Epithelial cell of esophagus (primary cell): ENCODE measurements around the gene TELO2.

ENCODE experiments used
- DNase-seq: peaks from one replicate; pipeline ENCODE4 v3.0.0; 2010; ENCODE audit warnings: low read depth
- H3K4me3 ChIP-seq: 2 replicates; pipeline ENCODE4 v1.5.1; 2011; ENCODE audit warnings: mild to moderate bottlenecking, low read length, control low read depth
- TF ChIP-seq, protein P1 (sequence below): IDR thresholded peaks from 2 replicates; pipeline ENCODE4 v1.5.1; 2011; ENCODE audit warnings: low read depth, mild to moderate bottlenecking, low read length, control low read depth, inconsistent platforms; ENCODE audit not compliant: insufficient read depth; ENCODE audit errors: missing control alignments

The TELO2 gene

DNA sequence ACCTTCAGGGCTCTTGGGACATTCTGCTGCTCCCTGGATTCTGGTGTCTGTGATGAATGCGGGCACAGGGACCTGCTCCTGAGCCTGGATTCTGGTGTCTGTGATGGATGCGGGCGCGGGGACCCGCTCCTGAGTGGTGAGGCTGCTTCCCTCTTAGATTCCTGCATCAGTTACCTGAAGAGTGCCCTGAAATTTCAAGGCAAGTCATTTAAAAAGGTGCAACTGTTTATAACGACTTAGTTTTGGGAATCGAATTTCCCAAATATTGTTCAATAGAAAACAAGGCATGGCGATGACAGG, 47.3 kb downstream of the TELO2 start:
- no peak overlapping the region for H3K4me3 ChIP-seq
- DNase-seq, result no peak
- TF ChIP-seq, protein P1, sequence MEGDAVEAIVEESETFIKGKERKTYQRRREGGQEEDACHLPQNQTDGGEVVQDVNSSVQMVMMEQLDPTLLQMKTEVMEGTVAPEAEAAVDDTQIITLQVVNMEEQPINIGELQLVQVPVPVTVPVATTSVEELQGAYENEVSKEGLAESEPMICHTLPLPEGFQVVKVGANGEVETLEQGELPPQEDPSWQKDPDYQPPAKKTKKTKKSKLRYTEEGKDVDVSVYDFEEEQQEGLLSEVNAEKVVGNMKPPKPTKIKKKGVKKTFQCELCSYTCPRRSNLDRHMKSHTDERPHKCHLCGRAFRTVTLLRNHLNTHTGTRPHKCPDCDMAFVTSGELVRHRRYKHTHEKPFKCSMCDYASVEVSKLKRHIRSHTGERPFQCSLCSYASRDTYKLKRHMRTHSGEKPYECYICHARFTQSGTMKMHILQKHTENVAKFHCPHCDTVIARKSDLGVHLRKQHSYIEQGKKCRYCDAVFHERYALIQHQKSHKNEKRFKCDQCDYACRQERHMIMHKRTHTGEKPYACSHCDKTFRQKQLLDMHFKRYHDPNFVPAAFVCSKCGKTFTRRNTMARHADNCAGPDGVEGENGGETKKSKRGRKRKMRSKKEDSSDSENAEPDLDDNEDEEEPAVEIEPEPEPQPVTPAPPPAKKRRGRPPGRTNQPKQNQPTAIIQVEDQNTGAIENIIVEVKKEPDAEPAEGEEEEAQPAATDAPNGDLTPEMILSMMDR, result no peak

DNA sequence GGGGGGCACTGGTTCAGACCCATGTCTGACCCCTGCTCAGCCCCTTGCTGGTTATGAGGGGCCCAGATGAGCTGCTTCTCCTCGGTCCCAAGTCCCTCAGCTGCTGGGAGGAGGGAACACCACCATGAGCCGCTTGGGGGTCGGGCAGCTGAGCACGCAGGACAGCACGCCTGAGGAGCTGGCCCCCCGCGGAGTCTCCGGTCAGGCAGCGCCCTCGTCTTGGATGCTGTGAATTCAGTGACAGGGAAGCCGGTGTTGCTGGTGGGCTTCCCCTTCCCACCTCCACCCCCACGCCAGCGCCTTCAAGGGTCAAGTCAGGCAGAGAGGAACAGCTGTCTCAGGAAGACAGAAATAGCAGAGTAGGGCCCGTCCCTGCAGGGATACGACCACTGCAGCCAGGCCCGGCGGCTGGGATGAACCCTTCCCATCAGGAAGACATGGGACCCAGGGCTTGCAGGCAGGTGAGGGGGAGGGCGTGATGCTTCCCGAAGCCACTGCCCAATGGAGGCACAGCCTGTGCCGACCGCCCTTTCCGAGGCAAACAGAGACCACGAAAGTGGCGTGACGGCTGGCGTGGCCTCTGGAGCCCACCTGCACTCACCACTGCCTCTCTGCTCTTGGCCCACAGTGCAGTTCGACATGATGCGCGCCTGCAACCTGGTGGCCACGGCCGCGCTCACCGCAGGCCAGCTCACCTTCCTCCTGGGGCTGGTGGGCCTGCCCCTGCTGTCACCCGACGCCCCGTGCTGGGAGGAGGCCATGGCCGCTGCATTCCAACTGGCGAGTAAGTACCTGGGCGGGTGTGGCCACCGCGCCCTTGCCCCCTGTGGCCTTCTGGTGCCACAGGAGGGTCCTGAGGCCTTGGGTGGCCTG, 48.4 kb downstream of the TELO2 start:
- TF ChIP-seq, protein P1, result no peak
- DNase-seq, result no peak
- no peak overlapping the region for H3K4me3 ChIP-seq

DNA sequence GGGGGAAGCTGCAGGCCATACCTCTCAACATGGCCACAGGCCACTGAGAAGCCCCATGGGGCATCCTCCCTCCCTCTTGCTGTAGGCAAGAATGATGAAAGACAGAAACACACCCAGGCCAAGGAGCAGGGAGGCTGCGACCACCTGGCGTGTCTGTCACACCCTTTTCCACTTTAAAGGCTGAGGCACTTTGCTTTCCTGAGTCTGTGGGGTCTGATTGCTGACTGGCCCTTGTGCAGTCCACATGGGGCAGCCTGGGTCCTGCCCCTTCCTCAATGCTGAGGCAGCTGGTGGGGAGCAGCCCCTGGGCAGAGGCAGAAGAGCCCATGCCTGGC, 49.0 kb downstream of the TELO2 start:
- TF ChIP-seq, protein P1, result no peak
- no peak for DNase-seq
- H3K4me3 ChIP-seq, result no peak overlapping the region

DNA sequence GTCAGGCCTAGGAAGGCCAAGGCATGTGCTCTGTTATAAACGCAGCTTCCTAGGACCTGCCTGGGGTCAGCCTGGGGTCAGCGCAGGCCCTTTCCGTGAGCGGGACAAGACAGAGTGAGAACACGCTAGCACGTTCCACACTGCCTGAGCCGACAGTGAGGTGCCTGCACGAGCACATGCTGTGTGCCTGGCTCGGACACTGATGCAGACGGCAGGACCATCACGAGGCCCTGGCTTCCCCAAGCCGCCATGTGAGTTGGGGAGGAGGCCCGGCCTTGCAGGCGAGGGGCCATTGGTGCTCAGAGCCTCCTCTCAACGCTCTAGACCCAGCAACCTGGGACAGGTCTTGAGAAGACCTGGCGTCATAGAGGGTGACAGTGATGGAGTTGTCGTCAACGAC, 49.4 kb downstream of the TELO2 start:
- H3K4me3 ChIP-seq, result no peak overlapping the region
- DNase-seq, result no peak
- TF ChIP-seq, protein P1, result no peak

DNA sequence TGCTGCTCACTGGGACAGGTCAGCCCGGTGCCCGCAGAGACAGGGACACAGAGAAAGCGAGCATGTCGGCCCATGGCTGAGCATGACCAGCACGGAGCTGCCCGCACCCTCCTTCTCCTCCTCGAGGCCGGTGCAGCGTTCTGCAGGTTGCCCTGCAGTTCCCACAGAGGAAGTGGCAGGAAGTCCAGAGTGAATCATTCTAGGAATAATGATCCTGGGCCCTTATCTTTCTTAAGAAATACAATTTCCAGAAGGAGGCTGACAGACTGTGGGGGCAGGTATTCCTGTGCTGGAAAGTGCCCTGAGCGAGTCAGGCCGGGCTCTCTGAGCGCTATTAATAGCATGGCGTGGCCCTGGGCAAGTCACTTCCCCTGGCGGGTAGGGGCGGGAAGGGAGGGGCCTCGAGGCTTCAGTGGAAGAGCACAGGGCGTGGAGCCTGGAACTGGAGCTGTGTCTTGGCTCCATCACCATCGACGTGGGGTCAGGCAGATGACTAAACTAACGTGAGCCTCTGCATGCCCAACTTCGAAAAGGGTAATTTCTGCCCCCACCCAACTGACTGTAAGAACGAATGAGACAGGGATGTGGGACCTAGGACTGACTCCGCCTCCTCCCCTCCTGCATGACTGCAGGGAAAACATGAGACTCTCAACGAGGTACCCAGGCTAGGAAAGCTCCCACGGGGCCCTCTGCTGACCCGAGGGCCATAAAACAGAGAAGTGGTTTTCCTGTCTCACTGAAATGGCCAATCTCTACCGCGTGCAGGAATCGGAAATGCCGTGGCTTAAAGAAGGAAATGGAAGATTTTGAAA, 50.1 kb downstream of the TELO2 start:
- DNase-seq, result peak; percentile 74

DNA sequence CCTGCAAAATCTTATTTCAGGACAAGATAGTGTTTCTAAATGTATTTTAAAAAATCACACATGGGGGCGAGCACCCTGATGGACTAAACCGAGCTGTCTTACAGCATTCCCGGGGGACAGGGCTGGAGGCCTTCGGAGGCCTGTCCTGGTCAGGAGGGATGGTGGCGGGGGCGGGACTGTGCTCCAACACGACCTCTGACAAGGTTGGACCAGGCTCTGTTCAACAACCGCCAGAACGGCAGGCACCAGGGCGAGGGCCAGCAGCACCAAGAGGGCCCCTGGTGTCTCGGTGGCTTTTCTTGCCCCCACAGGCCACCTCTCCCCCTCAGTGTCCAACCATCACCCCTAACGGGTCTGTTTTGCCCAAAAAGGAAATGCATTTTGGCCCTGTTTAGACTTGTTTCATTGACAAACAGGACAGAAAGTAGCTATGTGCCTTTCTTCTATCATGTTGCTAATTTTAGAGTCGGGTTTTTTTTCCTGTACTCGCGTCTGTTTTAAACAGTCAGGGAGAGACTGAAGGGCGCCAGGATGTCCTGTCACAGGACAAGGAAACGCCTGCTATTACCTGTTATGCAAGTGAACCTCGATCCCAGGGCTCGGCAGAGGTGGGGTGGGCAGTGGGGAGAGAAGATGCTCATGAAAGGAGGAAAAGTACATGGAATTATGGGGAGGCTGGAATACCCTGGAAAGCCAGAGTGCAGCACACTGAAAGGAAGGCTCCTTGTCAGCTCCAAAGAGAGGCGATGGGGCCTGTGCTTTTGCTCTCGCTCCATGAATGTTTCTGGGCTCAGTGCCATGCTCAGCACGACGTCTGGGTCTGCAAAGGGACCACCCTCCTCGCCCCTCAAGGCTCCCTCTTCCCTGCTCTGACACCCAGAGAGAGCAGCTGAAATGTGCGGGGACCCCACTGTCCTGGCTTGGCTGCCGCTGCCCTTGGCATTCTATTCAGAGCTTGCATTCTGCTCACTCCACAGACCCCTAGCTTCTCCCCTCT, 52.2 kb downstream of the TELO2 start:
- no peak overlapping the region for H3K4me3 ChIP-seq
- DNase-seq, result no peak
- TF ChIP-seq, protein P1, result no peak

More for the DNA sequence above, 50.1 kb downstream of the TELO2 start:
- TF ChIP-seq, protein P1, result no peak
- H3K4me3 ChIP-seq, result no peak overlapping the region
